Hematopoietic multipotent progenitor cell treated with erythropoietin and hydrocortisone succinate and interleukin-3 and kit ligand, for 15 days (in vitro differentiated cells): ENCODE data around the gene RPL7A.
"Not testable (repeated sequence)": the region's sequence is repeated elsewhere in the genome, so short reads cannot be mapped to it uniquely, and the experiment has no call there.

ENCODE experiments used
- DNase-seq: peaks from one replicate; pipeline ENCODE4 v3.0.0-alpha.2; 2015; ENCODE audit warnings: low spot score

RPL7A gene

GRCh38 chr9:133327834-133328484, 20.1 kb upstream of the RPL7A start:
- no peak for DNase-seq

GRCh38 chr9:133329306-133330156, 18.5 kb upstream of the RPL7A start:
- not testable (repeated sequence) for DNase-seq

DNA sequence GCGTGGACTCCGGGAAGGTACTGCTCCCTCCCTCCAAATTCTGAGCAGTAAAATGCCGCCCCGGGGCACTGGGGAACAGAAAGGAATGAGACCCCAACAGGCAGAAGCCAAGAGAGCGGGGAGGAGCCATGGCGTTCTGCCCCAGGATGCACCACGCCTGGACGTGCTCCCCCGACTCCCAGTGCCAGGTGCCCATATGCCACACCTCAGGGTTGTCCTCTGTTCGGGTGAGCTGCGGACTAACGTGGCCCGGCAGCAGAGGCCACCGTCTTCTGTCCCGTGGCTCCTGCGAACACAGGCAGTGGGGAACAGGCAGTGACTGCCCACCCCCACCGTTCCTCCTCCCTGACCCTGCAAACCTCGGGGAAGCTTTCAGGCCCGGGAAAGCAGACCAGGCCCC, 16.8 kb upstream of the RPL7A start:
- no peak for DNase-seq

GRCh38 chr9:133331641-133332380, 16.2 kb upstream of the RPL7A start:
- no peak for DNase-seq

DNA sequence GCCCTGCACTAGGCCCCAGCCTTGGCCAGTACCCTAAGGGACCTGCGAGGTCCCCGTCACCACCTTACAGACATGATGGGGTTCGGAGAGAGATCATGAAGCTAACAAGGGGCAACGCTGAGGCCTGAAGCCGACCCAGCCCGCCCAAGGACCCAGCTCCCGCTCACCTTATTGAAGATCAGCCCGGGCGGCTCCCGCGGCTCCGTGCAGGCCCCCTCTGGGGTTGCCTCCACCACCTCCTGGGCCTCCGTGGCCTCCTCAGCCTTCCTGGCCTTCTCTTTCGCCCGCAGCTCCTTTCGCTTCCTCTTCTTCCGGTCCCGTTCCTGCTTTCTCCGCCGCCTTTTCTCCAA, 15.7 kb upstream of the RPL7A start:
- DNase-seq: no peak

DNA sequence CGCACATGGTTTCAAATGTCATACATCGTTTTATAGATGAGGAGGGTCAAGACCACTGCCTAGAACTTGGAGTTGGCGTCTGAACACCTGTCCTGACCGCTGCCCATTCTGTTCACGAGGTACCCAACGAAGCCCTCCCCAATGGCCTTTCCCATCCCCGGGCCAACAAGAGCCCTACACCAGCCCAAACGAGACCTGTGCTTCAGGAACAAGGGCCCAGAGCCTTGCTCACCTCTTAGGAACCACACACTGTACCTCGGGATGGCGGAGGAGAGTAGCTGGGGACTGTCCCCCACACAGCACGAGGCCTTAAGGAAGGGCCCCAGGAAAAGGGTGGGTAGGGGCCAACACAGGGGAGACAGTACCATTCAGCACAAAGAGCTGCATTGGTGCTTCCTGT, 15.0 kb upstream of the RPL7A start:
- DNase-seq: no peak

GRCh38 chr9:133333566-133333965, 14.5 kb upstream of the RPL7A start:
- no peak for DNase-seq

- DNase-seq: no peak
Measured at GRCh38 chr9:133334161-133334560, 13.9 kb upstream of the RPL7A start.

DNA sequence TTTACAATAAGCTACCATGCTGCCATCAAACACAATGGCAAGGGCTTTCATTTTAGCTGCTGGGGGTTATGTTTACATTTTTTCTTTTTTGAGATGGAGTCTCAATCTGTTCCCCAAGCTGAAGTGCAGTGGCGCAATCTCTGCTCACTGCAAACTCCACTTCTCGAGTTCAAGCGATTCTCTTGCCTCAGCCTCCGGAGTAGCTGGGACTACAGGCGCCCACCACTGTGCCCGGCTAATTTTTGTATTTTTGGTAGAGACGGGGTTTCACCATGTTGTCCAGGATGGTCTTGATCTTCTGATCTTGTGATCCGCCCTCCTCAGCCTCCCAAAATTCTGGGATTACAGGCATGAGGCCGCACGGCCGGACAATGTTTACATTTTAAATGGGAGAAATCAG, 13.1 kb upstream of the RPL7A start:
- DNase-seq: not testable (repeated sequence)

DNA sequence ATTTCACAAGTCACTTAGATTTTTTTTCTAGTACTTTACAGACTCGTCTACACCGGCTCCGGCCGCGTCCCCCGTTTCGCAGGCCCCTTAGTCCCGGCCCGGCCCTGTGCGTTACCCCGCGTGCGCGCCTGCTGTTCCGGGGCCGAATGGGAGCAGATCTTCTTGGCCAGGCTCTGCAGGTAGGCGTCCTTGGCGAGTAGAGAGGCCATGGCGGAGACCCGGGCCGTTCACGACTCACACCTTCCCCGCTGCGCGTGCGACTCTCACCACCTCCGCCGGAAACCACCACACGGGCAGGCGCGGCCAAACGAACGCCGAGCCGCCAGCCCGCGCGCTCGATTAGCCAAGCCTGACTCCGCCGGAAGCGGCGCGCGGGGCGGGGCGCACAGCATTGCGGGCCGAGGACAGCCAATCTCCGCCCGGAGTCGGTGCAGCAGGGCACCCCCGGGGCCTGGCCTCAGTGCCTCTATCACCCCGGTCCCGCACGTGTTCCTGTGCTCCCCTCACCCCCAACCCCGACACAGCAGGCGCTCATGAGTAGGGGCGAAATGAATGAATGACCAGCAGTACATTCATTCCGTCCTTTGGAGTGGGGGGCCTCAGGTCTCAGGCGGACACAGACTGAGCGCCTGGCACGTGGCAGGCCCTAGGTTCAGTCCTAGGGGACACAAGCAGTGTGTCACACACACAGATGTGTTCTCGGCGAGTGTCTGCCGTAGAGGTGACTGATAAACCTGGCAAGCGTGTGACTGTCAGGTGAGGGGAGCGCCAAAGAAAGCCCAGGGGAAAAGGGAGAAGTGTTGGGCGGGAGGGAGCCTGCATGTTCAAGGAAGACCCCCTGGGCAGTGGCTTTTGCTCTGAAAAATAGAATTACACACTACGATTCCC, 11.8 kb upstream of the RPL7A start, which contains the start of gene SURF6:
SURF6 (minus strand) TSS at position 265 of the 888 bp plus-strand sequence; CDS start at position 209, 56 bp downstream.
- peak; percentile 90 for DNase-seq

GRCh38 chr9:133339641-133340040, 8.4 kb upstream of the RPL7A start:
- no peak for DNase-seq

DNA sequence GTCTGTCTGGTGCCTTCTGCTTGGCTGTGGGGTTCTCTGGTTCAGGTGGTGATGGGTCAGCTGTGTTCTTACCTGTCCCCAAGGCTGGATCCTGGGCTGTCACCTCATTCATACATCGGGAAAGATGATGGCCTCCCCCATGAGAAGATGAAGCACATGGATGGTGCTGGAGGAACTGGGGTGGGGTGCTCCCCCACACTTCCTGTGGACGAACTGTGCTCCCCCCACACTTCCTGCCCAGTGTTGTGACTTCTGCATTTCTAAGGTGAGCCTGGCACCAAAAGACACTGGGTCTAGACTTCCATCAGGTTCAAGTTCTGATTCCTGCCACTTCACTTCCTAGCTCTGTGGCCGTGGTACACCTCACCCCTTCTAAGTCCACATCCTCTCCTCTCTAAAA, 7.8 kb upstream of the RPL7A start:
- DNase-seq: no peak

DNA sequence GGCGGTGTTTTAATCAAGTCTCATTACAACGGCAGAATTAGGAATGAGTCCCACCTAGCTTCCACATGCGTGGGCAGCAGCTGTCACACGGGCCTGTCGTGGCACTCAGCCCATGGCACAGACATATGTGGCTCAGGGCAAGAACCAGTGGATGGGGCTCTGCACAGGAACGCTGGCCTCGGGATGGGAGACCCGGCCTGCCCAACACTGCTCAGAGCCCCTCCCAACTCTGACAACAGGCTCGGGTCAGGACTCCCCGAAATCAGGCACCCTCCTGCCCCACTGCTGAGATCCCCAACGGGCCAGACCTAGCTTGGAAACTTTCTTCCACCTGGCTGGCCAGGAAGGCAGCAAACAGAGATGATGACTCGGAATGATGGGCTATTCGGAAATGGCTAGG, 7.1 kb upstream of the RPL7A start:
- DNase-seq: no peak

DNA sequence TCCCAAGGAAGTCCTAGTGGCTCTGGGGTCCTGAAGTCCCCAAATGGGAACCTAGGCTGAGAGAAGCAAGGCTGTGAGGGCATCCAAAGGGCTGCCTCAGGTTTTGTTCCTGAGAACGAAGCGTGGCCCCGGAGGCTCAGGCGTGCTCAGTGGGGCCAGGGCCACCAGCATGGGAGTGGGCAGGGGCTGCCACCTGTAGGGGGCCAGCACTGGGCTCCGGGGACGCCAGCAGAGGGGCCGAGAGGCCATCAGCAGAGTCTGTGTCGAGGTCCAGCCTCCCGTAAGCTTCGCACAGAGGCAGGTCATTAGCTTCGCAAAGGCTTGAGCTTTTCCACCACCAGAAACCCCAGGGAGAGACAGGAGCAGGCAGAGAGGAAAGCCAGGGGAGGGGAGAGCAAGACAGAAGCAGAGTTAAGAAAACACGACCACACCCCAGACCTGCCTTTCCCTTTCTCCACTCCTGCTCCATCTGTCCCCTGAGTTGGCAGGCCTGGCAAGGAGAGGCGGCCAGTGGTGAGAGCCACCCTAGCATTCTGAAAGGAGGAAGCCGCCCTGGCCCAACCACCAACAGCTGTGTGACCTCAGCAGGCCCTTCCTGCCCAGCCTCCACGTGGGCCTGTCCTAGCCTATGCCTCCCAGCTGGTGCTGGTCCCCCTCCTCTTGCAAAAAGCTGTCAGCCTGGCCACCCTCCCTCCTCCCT, 6.5 kb upstream of the RPL7A start:
- no peak for DNase-seq

DNA sequence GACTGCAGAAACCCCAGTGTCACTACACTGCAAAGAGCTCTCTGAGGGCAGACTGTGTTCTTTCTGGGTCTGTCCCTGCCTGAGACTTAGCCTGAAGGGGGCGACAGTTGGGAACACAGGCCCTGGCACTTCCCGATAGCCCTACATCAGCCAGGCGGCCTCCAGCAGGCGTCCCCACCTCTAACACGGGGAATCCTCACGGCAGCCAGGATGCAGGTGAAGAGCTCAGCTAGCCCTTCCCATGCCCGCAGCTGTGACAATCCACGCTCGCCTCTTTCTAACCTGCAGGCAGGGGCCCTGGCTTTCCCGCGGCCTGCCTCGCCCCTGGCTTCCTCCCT, 6.0 kb upstream of the RPL7A start:
- peak; percentile 22 for DNase-seq

GRCh38 chr9:133342570-133342969, 5.4 kb upstream of the RPL7A start:
- DNase-seq: no peak

- DNase-seq: no peak
Measured at GRCh38 chr9:133344071-133344470, 3.9 kb upstream of the RPL7A start.

GRCh38 chr9:133344979-133345378, 3.0 kb upstream of the RPL7A start:
- DNase-seq: no peak

DNA sequence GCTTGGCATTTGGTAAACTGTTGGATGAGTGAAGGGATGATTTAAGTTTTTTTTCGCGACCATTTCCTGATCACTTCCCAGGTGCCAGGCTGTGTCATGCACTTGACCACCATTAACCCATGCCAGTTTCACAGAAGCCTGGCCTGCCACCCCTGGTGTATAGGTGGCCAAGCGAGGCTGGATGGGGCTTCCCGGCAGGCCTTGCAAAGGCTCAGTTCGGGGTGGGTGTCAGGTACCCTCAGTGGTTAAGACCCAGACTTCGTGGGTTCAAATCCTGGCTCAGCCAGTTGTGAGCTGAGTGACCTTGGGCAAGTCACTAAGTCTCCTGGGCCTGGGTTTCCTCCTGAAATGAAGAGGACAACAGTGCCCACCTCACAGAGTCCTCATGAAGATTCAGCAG, 2.4 kb upstream of the RPL7A start:
- DNase-seq: no peak

- no peak for DNase-seq
Measured at GRCh38 chr9:133346021-133346785, 1.8 kb upstream of the RPL7A start.
